C4-2B (cell line): ENCODE results near the gene APBB1IP.

ENCODE experiments used
- ZFX ChIP-seq: fragments of 450-650 bp; IDR thresholded peaks from 2 replicates; pipeline ENCODE4 v1.6.1; 2017
- TF ChIP-seq, protein P1 (sequence below): fragments of 450-650 bp; conservative IDR thresholded peaks from 2 replicates; pipeline ENCODE4 v1.5.1; 2017; ENCODE audit warnings: mild to moderate bottlenecking

DNA sequence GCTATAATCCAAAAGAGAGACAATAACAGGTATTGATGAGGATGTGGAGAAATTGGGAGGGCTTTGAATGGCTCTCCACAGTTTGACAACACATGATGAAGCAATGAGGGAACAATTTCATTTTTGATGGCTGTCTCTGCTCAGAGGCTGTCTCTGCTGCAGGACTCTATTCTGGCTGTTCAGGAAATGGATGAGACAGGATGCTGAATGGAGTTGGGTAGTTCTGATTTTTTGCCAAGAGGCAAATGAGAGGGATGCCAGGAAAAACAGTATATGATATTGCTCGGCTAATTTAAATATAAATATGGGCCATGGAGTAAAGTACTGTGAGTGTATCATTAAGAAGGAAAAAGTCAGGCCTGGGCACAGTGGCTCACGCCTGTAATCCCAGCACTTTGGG lies 16.8 kb downstream of the APBB1IP start:
- TF ChIP-seq, protein P1, sequence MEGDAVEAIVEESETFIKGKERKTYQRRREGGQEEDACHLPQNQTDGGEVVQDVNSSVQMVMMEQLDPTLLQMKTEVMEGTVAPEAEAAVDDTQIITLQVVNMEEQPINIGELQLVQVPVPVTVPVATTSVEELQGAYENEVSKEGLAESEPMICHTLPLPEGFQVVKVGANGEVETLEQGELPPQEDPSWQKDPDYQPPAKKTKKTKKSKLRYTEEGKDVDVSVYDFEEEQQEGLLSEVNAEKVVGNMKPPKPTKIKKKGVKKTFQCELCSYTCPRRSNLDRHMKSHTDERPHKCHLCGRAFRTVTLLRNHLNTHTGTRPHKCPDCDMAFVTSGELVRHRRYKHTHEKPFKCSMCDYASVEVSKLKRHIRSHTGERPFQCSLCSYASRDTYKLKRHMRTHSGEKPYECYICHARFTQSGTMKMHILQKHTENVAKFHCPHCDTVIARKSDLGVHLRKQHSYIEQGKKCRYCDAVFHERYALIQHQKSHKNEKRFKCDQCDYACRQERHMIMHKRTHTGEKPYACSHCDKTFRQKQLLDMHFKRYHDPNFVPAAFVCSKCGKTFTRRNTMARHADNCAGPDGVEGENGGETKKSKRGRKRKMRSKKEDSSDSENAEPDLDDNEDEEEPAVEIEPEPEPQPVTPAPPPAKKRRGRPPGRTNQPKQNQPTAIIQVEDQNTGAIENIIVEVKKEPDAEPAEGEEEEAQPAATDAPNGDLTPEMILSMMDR = no peak
- no peak for TF ChIP-seq ZFX
